Memory B cell (primary cell): Measurements from ENCODE around the gene SNRPD3.

Experiments
- ATAC-seq: fragments of 150-1000 bp; cut with Tn5 transposase; 2 replicates; pipeline ENCODE4 v1.10.0; 2021; ENCODE audit warnings: low read depth, mild to moderate bottlenecking, moderate library complexity
- DNase-seq, 2 donors: peaks; one replicate each; pipeline ENCODE4 v3.0.0; 2022; ENCODE audit warnings: low spot score in 2 of 2
- H3K27ac Mint-ChIP-seq: one replicate; pipeline ENCODE4 v1.8.0; 2022; ENCODE audit warnings: mild to moderate bottlenecking, moderate library complexity, mixed read lengths
- H3K27me3 Mint-ChIP-seq: one replicate; pipeline ENCODE4 v1.8.0; 2022; ENCODE audit warnings: mixed read lengths
- H3K36me3 Mint-ChIP-seq: one replicate; pipeline ENCODE4 v1.8.0; 2022; ENCODE audit warnings: mild to moderate bottlenecking, mixed read lengths
- H3K4me1 Mint-ChIP-seq: one replicate; pipeline ENCODE4 v1.8.0; 2022; ENCODE audit warnings: mixed read lengths
- H3K4me3 Mint-ChIP-seq: one replicate; pipeline ENCODE4 v1.8.0; 2022; ENCODE audit warnings: mild to moderate bottlenecking, moderate library complexity, mixed read lengths
- H3K9me3 Mint-ChIP-seq: one replicate; pipeline ENCODE4 v1.8.0; 2022; ENCODE audit warnings: mixed read lengths

The SNRPD3 gene

DNA sequence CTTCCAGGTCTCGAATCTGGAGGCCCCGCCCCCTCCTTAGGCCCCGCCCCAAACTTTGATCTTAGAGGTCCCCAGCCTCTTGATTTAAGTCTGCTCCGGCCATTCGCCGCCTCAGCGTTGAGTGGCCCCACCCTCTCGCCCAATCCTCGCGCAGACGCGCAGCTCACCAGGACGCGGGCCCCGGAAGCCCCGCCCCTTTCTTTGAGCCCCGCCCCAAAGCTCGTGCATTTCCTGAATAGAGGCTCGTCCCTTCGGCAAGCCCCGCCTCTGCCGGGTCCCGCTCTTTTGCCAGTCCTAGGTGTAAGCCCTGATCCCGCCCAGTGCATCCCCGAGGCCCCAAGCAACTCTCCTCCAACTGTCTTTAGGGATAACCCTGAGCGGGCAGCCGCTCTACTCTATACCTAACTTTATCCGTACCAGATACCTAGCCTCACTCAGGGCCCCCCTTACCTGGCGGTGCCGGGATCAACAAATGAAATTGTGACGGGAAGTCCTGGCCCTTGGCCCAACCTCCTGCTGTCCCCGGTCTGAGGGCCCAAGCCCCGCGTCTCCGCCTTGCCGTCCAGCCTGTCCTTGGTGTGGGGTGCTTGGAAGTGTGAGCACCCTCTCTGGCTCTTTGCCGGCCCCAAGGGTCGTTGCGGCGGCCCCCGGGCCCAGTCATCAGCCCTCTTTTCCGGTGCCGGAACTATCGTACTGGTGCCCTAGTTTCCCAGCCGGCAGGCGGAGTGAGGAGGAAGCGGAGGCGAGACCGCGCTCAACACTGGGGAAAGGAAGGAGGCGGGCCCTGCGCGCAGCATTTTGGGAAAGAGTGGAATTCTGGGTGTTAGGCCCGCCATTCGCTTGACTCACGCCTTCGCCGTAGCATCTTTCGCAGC, at the start of gene SNRPD3:
SNRPD3 (plus strand) TSS at position 835 of the 875 bp plus-strand sequence. CDS start 1,676 bp downstream, outside the sequence.
- ATAC-seq (peak; percentile 81), DNase-seq (peak; percentile 86 to 95)
- Mint-ChIP-seq H3K9me3 (no peaks in the 10 kb centered on the region), H3K4me1 (peaks cover 62% of the 10 kb centered on the region), H3K36me3 (peaks cover 23% of the 10 kb centered on the region), H3K27me3 (no peaks in the 10 kb centered on the region), H3K4me3 (peak within 1 kb of the TSS; percentile 98), H3K27ac (peak within 1 kb of the TSS; percentile 86)

DNA sequence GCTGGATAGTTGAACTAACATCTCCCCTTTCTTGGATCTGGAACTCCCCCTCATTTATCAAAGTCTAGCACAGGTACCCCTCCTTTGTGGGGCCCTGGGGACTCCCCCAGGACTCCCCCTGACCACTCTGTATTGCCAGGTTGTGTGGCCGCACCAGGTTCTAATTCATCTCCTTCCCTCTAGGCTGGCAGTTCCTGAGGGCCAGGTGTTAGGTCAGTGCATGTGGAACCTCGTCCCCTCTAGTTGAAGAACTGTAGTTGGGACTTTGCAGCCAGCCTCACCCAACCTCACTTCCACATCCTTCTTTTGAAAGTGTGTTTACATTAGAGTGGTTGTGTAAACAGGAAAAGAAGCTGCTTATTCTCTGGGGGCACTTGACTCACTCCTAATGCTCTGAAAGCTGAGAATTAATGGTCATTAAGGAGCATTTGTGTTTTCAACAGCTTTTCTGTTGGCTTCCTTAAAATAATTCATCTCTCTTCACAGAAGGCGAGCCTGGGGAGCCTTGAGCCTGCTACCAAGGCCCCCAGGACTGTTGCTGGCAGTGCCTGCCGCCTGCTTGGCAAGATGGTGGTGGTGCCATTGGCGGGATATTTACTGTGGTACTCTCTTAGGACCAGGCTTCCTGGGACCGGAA, 48.9 kb upstream of the SNRPD3 start:
- H3K9me3 Mint-ChIP-seq = no peaks in the 10 kb centered on the region
- ATAC-seq = peak; percentile 25
- DNase-seq = no peak
- no peaks in the 10 kb centered on the region for H3K27me3 Mint-ChIP-seq
- H3K27ac Mint-ChIP-seq = peak overlapping the region; percentile 56
- peaks cover 41% of the 10 kb centered on the region for H3K4me1 Mint-ChIP-seq
- H3K4me3 Mint-ChIP-seq = peak overlapping the region; percentile 15
- H3K36me3 Mint-ChIP-seq = no peaks in the 10 kb centered on the region

- no peaks in the 10 kb centered on the region for H3K9me3 Mint-ChIP-seq
- H3K27ac Mint-ChIP-seq = no peak overlapping the region
- H3K27me3 Mint-ChIP-seq = no peaks in the 10 kb centered on the region
- H3K36me3 Mint-ChIP-seq = no peaks in the 10 kb centered on the region
- H3K4me3 Mint-ChIP-seq = peak overlapping the region; percentile 16
- H3K4me1 Mint-ChIP-seq = peaks cover 38% of the 10 kb centered on the region
- DNase-seq = peak in 1 of 2 donors; percentile 39
- peak; percentile 36 for ATAC-seq
These were observed 48.1 kb upstream of the SNRPD3 start for GRCh38 chr22:24507716-24508115.

DNA sequence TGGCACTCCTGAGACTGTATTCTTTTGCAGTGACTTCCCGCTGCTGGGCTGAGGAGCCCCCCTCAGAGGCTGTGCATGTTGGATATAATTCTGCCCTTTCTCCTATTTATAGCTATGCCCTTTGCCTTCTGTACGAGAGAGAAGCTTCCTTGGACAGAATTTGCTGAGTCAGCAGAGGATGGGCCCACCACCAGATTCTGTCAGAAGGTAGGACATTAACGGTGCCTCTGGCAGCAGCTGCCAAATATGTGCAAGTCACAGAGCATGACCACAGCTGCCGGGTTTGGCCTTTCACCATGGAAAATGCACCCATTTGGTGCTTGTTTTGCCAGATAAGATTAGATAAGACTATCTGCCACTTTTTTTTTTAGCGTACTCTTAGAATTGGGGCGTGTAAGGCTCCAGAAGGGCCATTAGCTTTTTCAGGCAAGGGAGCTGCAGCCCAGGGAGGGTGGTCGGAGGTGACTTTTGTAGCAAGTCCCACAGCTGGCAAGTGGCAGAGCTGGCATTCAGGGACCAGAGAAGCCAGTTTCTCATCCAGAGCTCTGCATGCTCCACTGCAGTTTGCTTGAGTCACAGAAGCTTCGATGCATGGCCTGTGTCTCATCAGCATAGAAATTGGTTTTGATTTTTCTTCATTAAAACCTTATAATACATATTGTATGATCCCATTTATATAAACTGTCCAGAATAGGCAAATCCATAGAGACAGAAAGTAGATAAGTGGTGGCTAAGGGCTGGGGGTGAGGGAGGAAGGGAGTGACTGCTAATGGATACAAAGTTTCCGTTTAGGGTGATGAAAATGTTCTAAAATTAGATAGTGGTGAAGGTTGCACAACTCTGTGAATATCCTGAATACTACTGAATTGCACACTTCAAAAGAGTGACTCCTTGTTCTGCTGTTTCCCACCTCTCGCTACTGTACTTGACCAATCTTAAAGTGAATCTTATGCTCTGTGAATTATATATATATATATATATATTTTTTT, 44.9 kb upstream of the SNRPD3 start:
- no peak for DNase-seq
- peak overlapping the region; percentile 12 for H3K27ac Mint-ChIP-seq
- no peak for ATAC-seq
- H3K4me1 Mint-ChIP-seq = peaks cover 32% of the 10 kb centered on the region
- peak overlapping the region; percentile 30 for H3K4me3 Mint-ChIP-seq
- H3K9me3 Mint-ChIP-seq = no peaks in the 10 kb centered on the region
- H3K36me3 Mint-ChIP-seq = no peaks in the 10 kb centered on the region
- H3K27me3 Mint-ChIP-seq = no peaks in the 10 kb centered on the region

DNA sequence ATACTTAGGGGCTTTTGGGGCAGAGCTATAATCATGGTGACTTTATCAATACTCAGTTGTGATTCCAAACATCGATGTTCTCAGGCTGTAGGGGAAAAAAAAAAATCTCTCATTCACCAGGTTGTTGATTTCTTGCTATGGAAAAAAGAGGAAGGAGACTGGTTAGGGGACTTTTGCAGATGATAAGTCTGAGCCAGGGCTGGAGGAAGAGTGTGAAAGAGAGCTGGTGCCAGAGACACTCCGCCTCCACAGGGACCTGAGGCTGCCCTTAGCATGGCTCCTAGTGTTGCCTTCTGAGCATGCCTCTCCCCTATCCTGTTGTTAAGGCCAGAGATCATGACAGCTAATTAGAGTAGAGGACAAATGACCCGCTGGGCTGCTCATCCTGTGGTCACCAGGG, 43.8 kb upstream of the SNRPD3 start:
- peak; percentile 72 for ATAC-seq
- Mint-ChIP-seq H3K4me3 (peak overlapping the region; percentile 35), H3K4me1 (peaks cover 26% of the 10 kb centered on the region), H3K9me3 (no peaks in the 10 kb centered on the region), H3K27me3 (peaks cover 2% of the 10 kb centered on the region), H3K27ac (peak overlapping the region; percentile 30), H3K36me3 (no peaks in the 10 kb centered on the region)
- DNase-seq = peak in 1 of 2 donors; percentile 14

- ATAC-seq (no peak), DNase-seq (no peak)
- Mint-ChIP-seq H3K27ac (peak overlapping the region; percentile 65), H3K4me1 (peaks cover 21% of the 10 kb centered on the region), H3K36me3 (no peaks in the 10 kb centered on the region), H3K4me3 (no peak overlapping the region), H3K27me3 (peaks cover 7% of the 10 kb centered on the region), H3K9me3 (no peaks in the 10 kb centered on the region)
These were observed 42.2 kb upstream of the SNRPD3 start for GRCh38 chr22:24513378-24514240.

DNA sequence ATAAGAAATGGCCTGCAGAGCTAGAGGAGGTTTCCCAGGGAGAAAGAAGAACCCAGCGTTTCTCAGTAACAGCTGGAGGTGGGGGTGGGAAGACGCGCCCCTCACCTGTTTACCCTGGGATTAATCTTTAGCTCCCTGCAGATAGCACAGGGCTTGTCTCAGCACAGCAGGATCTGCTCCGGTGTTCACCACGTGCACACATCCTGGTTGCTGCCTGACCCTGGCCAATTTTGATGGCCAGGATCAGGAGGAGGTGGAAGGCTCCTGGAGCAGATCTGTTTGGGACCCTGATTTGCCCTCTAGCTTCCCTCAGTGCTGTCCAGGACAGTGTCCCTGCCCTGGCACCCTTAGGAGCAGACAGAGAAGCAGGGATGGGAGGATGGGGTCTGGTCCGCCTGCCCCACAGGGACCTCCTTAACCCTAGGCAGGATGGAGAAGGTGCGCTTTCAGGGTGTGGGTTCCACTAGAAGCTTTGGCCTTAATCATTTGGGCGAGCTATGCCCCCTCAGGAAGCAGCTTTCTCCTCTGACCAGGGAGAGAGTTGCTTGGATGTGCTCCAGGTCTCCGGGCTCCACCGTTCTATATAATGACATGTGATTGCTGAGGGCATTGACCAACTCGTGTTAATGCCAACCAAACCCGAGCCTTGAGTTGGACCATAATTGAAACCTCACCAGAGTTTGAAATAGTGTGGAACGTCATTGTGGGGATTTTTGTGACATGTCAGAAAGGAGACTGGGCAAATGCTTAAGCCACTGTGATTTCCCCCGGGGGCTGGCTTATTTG, 41.4 kb upstream of the SNRPD3 start:
- peak; percentile 60 for ATAC-seq
- no peak overlapping the region for H3K27ac Mint-ChIP-seq
- peaks cover 23% of the 10 kb centered on the region for H3K4me1 Mint-ChIP-seq
- H3K27me3 Mint-ChIP-seq = peaks cover 7% of the 10 kb centered on the region
- no peak overlapping the region for H3K4me3 Mint-ChIP-seq
- H3K36me3 Mint-ChIP-seq = no peaks in the 10 kb centered on the region
- DNase-seq = no peak
- no peaks in the 10 kb centered on the region for H3K9me3 Mint-ChIP-seq

DNA sequence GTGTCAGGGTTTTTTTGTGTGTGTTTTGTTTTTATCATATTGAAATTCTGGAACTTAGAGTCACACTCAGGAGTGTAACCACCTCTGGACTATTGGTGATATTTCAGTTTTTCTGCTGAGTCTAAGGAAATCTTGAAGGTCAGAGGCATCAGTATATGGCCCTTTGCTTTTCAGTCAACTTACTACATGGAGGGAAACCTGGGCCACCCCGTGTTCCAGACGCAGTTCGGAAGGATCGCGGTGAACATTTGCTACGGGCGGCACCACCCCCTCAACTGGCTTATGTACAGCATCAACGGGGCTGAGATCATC, 40.8 kb upstream of the SNRPD3 start:
- peaks cover 7% of the 10 kb centered on the region for H3K27me3 Mint-ChIP-seq
- H3K27ac Mint-ChIP-seq = no peak overlapping the region
- H3K36me3 Mint-ChIP-seq = no peaks in the 10 kb centered on the region
- H3K4me3 Mint-ChIP-seq = no peak overlapping the region
- H3K4me1 Mint-ChIP-seq = peaks cover 23% of the 10 kb centered on the region
- ATAC-seq (no peak), DNase-seq (no peak)
- H3K9me3 Mint-ChIP-seq = no peaks in the 10 kb centered on the region

DNA sequence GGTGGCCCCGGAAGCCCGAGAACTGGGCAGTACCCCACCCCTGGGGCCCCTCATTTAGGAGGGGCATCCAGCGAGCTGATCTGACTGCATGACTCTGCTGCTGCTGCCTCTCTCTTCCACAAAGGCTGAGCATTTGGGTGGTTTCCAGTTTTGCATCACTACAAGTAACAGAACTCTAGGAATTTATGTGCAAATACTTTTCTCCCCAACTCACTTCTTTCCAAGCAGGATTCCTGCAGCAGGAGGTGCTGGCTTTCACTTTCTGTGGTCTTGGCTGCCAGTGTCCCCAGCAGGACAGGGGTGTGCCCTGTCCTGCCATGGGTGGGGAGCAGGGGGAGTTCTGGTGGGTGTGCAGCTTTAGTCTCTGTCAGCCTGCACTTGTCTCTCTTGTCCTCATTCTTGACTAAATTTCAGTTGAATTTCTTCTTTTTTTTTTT, 39.5 kb upstream of the SNRPD3 start:
- Mint-ChIP-seq H3K4me3 (no peak overlapping the region), H3K9me3 (no peaks in the 10 kb centered on the region), H3K27me3 (peaks cover 7% of the 10 kb centered on the region), H3K36me3 (no peaks in the 10 kb centered on the region), H3K4me1 (peaks cover 14% of the 10 kb centered on the region), H3K27ac (no peak overlapping the region)
- no peak for ATAC-seq
- DNase-seq = no peak

DNA sequence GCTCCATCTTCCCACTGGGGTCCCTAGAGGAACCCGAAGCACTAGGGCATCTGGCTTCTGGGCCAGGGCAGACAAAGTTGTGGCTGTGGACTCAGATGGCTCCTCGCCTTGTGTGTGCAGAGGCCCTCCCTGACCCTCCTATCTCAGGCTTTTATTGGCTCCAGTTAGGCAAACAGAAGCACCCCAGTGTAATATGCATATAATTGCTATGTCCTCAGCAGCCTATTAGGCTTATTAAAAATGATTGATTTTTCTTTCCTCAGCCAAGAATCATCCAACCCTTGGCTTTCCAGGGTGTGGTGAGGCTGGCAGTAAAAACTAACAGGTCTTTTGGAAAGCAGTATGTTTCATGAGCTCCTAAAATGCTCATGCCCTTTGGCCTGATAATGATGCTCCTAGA, 38.4 kb upstream of the SNRPD3 start:
- no peak overlapping the region for H3K4me3 Mint-ChIP-seq
- peaks cover 12% of the 10 kb centered on the region for H3K4me1 Mint-ChIP-seq
- H3K27me3 Mint-ChIP-seq = peaks cover 7% of the 10 kb centered on the region
- ATAC-seq (no peak), DNase-seq (no peak)
- no peaks in the 10 kb centered on the region for H3K36me3 Mint-ChIP-seq
- H3K27ac Mint-ChIP-seq = no peak overlapping the region
- H3K9me3 Mint-ChIP-seq = no peaks in the 10 kb centered on the region

- DNase-seq = no peak
- Mint-ChIP-seq H3K27ac (no peak overlapping the region), H3K4me3 (no peak overlapping the region), H3K27me3 (peaks cover 7% of the 10 kb centered on the region), H3K36me3 (no peaks in the 10 kb centered on the region), H3K9me3 (no peaks in the 10 kb centered on the region), H3K4me1 (peaks cover 12% of the 10 kb centered on the region)
- ATAC-seq = no peak
These were observed 37.6 kb upstream of the SNRPD3 start for GRCh38 chr22:24518228-24518627.

GRCh38 chr22:24518771-24519485, 36.9 kb upstream of the SNRPD3 start:
- peaks cover 10% of the 10 kb centered on the region for H3K4me1 Mint-ChIP-seq
- DNase-seq (no peak), ATAC-seq (no peak)

More at GRCh38 chr22:24518771-24519485, 36.9 kb upstream of the SNRPD3 start:
- Mint-ChIP-seq H3K27me3 (peaks cover 7% of the 10 kb centered on the region), H3K36me3 (no peaks in the 10 kb centered on the region), H3K9me3 (no peaks in the 10 kb centered on the region), H3K4me3 (no peak overlapping the region), H3K27ac (no peak overlapping the region)
